T-helper 2 cell (primary cell): ENCODE measurements around the gene KCNK4.
A peak's percentile ranks its signal among the peaks of the same experiment; 100 is the strongest.
"Not testable (repeated sequence)": the region's sequence is repeated elsewhere in the genome, so short reads cannot be mapped to it uniquely, and the experiment has no call there.

ENCODE experiments used
- DNase-seq, 5 experiments: peaks; one replicate each; pipeline versions ENCODE4 v3.0.0 to v3.0.0-alpha.2; 2012 to 2022
- total RNA-seq, 2 donors: gene quantifications; one replicate each; lab custom pipeline; 2026; lab: John Stamatoyannopoulos, UW

KCNK4 gene
- total RNA-seq: 0 to 0.27 reads per million in 2 donors

DNA sequence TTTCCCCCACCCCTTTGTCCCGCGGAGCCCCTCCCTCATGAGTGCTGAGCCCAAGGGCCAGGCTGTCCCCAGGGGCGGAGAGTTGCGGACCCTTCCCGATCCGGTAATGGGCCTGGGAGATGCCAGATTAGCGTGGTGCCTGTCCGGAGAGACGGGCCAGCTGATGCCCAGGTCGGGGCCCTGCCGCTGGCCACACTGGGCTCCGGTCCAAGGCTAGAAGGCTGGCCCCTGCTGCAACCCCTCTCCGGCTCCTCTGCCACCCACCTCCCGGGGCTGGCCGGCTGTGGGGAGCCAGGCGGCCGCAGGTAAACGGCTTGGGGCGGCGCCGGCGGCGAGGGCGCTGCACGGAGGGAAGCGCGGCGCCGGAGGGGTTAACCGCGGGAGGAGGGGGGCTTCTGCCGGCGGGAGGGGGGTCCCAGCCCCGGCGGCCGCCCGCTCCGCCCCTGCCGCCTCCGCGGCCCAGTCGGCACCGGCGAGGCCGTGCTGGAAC is at the start of gene KCNK4:
KCNK4 (plus strand) TSS at position 41 of the 490 bp plus-strand sequence. CDS start 1,717 bp downstream, outside the sequence.
- no peak for DNase-seq

DNA sequence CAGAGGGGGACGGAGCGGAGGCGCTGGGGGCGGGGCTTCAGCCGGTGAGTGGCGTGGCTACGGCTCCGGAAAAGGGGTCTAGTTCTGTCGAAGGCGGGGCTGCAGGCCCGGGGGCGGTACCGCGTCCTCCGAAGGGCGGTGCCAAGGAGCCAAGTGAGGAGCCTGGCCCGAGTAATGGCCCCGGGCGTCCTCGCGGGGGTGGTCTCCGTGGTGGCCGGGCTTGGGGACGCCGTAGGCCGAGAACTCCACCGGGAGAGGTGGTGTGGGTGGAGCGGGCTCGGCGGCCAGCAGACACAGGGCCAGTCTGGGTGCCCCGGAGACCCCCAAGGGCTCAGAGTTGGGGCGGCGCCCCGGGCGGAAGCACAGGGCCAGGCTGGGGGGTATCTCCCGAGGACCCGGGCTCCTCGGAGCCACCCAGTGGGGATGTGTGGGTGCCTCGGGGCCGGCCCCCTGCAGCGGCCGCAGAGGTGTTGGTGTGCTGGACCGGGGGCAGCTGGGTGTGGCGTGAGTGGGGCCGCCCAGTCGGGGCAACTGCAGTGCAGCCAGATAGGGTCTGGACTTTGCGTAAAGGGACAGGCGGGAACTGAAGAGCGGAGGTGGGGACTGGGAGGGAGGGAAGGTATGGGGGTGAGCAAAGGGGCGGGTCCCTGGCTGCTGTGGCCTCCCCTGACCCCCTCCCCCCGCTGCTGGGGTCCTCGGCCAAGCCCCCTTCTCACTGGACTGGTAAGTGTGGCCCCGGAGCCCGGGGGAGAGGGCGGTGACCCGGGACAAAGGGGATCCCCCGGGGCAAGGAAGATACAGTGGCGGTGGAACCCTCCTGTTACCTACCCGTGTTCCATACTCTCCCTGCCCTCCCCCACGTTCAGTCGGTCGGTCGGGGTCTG is 49.4 kb upstream of the KCNK4 start:
- peak in 2 of 5 experiments; percentile 98 to 100 for DNase-seq

DNA sequence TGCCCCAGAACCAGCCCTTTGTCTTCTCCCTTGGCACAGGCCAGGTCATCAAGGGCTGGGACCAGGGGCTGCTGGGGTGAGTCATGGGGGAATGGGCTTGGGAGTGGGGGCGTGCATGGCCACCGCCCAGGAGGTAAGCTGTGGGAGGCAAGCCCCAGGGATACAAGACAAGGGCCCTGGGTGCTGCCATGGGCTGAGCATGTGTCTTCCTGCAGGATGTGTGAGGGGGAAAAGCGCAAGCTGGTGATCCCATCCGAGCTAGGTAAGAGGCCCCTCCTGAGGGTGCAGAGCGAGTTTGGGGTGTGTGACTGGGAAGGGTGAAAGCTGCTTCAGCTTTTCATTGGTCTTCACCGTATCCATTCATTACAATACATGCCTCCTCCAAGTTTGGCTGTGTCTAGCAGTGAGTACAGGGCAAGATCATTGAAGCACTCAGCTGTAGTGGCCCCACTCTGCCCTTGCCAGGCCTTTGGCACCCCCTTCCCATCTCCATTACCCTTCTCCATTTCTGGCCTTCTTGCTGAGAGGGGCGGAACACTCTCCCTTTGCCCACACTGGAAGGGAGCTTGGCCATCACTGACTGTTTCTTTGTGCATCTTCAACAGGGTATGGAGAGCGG is 47.8 kb upstream of the KCNK4 start:
- no peak for DNase-seq

DNA sequence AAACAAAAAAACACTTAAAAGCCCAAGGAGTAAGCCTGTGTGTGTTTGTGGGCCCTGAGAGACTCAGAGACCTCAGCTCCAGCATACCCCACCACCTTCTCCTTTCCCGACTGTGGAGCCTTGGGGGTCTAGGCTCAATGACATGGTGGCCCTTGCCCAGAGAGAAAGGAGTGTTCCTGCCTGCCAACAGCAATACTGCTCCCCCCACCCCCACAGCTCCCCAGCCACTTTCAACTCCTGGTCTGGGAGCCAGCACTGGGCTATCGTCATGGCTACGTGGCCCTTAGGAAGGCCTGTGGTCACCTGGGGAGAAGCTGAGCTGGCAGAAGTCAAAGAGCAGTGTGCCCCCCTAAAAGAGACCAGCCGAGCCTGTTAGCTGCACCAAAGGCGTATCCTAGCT is 47.0 kb upstream of the KCNK4 start:
- DNase-seq: no peak

GRCh38 chr11:64244966-64245365 is 46.1 kb upstream of the KCNK4 start:
- no peak for DNase-seq

GRCh38 chr11:64245401-64245796 is 45.7 kb upstream of the KCNK4 start:
- DNase-seq: peak in 2 of 5 experiments; percentile 53 to 74

- peak in 4 of 5 experiments; percentile 36 to 78 (median 60) for DNase-seq
Measured at GRCh38 chr11:64245797-64246620, 45.1 kb upstream of the KCNK4 start.

DNA sequence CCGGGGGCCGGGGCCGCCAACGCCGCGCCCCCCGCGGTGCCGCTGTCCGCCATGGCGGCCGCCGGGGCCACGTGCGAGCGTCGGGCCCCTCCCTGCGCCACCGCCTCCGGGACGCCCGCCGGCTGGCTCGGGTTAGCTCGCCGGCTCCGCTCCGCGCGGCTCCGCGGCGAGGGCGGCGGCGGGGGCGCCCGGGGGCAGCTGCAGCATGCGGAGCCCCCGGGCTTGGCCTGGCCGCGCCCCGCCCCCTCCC is 44.6 kb upstream of the KCNK4 start:
- DNase-seq: not testable (repeated sequence)

GRCh38 chr11:64246871-64247728 is 44.0 kb upstream of the KCNK4 start, which contains the start of gene PPP1R14B:
Gene PPP1R14B, minus strand, starts transcription at chr11:64246943. Its CDS starts 270 bp downstream, at chr11:64246673.
- DNase-seq: peak; percentile 60 to 85 (median 75)

GRCh38 chr11:64247729-64248531 is 43.2 kb upstream of the KCNK4 start:
- DNase-seq: no peak

- DNase-seq: no peak
Measured at GRCh38 chr11:64248578-64248977, 42.5 kb upstream of the KCNK4 start.

DNA sequence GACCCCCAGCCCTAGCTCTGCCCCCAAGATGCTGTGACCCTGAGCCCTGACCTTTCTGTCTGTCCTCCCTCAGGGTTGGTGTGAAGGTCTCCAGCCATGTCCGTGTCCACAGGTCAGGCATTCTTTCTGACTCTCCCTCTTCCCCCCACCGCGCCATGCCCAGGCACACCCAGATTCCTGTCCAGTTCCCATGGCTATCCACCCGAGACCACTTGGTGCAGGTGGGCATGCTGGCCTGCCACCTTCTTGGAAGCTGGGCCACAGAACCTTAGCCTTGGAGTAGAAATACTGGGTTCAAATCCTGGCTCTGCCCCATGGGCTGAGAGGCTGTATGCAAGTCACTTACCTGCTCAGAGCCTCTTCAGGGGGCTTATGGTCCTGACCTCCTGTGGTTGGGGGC is 42.1 kb upstream of the KCNK4 start:
- DNase-seq: no peak

DNA sequence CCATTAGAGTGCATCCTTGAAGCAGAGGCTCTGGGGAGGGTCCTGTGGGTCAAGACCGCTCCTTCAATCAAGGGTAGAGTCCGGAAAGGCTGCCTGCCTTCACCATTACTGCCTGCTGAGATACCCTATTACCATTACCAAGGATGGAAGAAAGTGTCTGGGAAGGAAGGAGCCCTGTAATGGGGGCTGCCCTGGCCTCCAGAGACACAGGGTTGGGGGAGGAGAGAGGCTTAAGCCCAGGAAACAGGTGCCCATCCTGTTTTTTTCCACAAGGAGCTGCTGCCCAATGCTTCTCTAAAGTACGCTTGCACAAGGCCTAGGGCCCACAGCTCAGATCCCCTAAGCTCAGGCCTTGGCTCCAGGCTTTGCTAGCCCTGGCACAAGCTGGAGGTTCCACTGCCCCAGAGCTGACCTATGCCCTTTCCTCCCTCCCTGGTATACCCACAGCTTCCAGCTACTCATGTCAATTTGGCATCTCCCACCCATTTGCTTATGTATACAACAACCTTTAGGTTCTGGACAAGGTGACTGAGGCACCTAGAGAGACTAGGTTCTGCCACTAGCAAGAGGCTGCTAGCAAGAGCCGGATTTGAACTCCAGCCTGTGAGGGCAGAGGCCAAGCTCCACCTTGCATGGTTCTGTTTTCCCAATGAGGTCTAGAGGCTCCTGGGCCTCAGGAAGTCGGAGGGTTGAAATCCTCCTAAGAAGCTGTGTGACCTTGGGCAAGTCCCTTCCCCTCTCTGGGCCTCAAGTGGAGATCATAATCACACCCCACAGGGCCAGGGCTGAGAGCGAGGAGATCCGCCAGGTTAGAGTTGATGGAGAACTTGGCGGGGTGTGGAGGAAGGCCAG is 41.3 kb upstream of the KCNK4 start:
- no peak for DNase-seq

DNA sequence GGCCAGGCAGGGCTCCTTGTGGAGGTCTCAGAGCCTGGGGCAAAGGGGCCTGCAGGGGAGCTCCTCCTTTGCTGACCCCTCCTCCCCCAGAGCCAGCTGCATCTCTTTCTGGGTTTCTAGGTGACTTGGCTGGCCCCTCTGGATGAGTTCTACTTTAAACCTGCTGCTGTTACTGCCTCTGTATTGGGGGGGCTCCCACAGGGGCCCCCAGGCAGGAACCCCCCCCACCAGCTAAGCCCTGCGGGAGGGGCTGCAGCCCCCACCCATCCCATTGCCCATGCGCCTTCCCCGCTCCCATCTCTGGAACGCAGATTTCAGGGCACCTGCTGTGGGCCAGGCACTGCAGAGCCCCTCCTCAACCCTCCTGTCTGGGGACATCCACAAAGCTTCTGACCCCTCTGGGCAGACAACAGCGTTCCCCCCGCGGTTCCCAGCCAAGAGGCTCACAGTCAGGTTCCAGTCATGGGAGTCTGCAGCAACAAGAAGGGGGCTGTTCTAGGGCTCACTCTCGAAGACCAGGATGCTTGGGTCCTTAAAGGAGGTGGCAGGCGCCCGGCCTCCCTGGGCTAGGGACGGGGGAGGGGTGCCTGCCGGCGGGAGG is 40.6 kb upstream of the KCNK4 start:
- DNase-seq: no peak

GRCh38 chr11:64251016-64251752 is 39.9 kb upstream of the KCNK4 start, which contains the start of gene PLCB3:
Gene PLCB3, plus strand, starts transcription at chr11:64251530. Its CDS starts 120 bp downstream, at chr11:64251650.
- DNase-seq: peak; percentile 40 to 56 (median 49)

- no peak for DNase-seq
Measured at GRCh38 chr11:64251753-64252002, 39.4 kb upstream of the KCNK4 start.

DNA sequence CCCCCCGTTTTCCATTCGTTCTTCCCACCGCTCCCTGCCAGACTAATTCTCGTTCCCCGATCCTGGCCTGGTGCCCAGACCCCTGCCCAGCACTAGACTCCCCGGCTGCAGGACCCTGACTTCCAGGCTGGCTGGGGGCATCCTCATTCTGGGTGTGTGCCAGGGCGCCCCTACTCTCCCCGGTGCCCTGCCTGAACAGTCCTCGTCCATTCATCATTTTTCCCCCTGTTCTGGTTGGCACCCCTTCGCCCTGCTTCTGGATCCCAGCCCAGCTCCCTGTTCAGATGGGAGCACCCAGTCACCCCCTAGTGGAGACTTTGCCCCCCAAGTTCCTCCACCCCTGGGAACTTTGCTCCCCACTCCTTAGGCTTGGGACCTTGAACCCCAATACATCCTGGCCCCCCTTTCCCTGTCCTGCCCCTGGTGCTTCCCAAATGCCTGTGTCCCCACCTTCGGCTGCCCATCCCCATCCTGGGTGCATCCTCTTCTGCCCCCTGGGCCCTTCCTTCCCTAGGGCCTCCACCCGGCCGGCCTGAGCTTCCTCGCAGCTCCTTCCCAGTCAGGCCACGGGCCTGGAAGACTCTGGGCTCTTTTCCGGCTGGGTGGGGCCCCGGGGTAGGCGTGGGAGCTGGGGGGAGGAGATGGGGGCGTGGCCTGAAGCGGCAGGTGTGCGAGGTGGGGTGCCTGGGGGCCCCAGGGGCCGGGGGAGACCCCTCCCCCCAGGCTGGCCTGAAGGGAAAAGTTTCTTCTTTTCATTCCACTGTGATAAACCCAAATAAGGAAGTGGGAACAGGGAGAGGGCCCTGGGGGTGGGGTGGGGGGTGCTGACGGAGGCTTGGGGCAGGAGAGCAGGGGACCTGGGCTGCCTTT is 38.9 kb upstream of the KCNK4 start:
- DNase-seq: no peak

DNA sequence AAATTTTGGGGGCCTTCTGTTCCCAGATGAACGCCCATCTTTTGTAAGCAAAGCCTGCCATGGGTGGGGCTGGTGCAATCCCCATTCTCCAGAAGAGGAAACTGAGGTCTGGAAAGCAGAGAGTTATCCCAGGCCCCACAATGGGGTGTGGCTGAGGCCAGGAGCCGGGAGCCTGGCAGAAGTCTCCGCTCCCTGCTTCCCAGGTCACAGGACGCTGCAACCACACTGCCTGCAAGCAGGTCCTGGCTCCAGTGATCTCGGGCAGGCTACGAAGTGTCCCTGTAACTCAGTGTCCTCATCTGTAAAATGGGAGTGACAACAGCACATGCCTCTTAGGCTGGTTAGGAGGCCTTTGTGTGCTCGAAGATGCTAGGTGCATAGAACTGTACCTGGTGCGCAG is 38.1 kb upstream of the KCNK4 start:
- DNase-seq: no peak
